PC-3 (cell line): ENCODE results near the gene STK11IP.

Experiments
- CTCF ChIP-seq: fragments of 300-600 bp; sonication (generic); conservative IDR thresholded peaks from 2 replicates; pipeline ENCODE4 v1.5.1; 2017; ENCODE audit warnings: antibody characterized with exemption, low read depth, mild to moderate bottlenecking, low read length
- EZH2 ChIP-seq: fragments of 300-600 bp; sonication (generic); IDR thresholded peaks from one replicate; pipeline ENCODE4 v1.6.1; 2017; ENCODE audit warnings: antibody characterized with exemption, mild to moderate bottlenecking, low read length; ENCODE audit not compliant: unreplicated experiment

- TF ChIP-seq CTCF: no peak
- TF ChIP-seq EZH2: no peak
These were observed 30.8 kb downstream of the STK11IP start for GRCh38 chr2:219628235-219628985.
